PFSK-1 (cell line): ENCODE results near the gene TOP2A.

Experiments
- POLR2AphosphoS5 ChIP-seq: IDR thresholded peaks from 2 replicates; pipeline ENCODE4 v1.6.1; 2012; ENCODE audit warnings: low read depth, mild to moderate bottlenecking, control low read depth, low read length, moderate library complexity
- TAF1 ChIP-seq: IDR thresholded peaks from 2 replicates; pipeline ENCODE4 v1.6.1; 2012; ENCODE audit warnings: low read length, control low read depth, borderline replicate concordance; ENCODE audit not compliant: insufficient read depth

DNA sequence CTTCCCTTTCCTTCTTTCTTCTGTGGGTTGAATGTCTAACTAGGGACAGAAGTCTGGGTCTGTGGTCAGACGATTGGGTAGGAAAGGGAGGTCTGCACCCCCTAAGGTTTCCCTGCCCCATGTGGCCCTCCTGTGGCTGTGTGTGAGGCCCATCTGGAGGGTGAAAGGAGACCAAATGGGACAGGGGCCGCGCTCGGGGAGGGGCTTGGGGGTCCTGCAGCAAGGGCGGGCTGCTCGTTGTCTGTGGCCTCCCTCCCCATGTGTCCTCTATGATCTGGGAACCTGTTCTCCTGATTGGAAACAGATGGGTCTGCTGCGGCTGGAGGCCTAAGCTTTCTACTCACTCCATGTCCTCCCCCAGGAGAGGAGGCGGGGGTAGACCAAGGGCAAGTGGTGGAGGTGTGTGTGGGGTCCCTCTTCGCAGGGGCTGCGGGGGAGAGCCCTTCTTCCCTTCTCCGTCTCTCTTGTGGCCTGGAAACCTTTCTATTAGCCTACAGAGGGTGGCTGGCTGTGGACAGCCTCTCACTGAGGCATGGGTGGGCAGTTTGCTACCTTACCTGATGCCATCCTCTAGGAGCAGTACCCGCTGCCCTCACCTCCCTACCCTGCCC is 44.1 kb upstream of the TOP2A start:
- TF ChIP-seq TAF1 (no peak), POLR2AphosphoS5 (no peak; the same call in 1 of the 2 replicates)
